Right lobe of liver (tissue), 6 donors: ENCODE results near the gene SERPINB7. TPM values are rescaled to one million over a fixed set of nuclear protein-coding genes. Genes with fewer than 3 reads are reported as not detected.

ENCODE experiments used
- ATAC-seq, 4 donors: fragments of 200-7000 bp; cut with Tn5 transposase; one replicate each; pipeline ENCODE4 v1.9.1; 2020; ENCODE audit warnings: mild to moderate bottlenecking in 4 of 4, moderate library complexity in 4 of 4
- DNase-seq, 3 donors: peaks; one replicate each; pipeline ENCODE4 v3.0.0-alpha.2; 2020
- H3K27ac ChIP-seq, 3 donors: fragments of 200-600 bp; one replicate each; pipeline ENCODE4 v1.8.0; 2022
- H3K27me3 ChIP-seq, 2 donors: fragments of 200-600 bp; one replicate each; pipeline ENCODE4 v1.8.0; 2022
- H3K36me3 ChIP-seq, 4 donors: fragments of 200-600 bp; sonication (generic) in 1 of 4; one replicate each; pipeline versions ENCODE4 v1.5.1 to v1.8.0; 2017 to 2022; ENCODE audit warnings: control low read depth in 1 of 4
- H3K4me1 ChIP-seq, 4 donors: fragments of 200-600 bp; sonication (generic) in 1 of 4; one replicate each; pipeline versions ENCODE4 v1.5.1 to v1.8.0; 2017 to 2022; ENCODE audit warnings: control low read depth in 1 of 4
- H3K4me3 ChIP-seq, 3 donors: fragments of 200-600 bp; one replicate each; pipeline ENCODE4 v1.8.0; 2022
- H3K9me3 ChIP-seq, 4 donors: fragments of 200-600 bp; sonication (generic) in 1 of 4; one replicate each; pipeline versions ENCODE4 v1.5.1 to v1.8.0; 2017 to 2022; ENCODE audit warnings: control low read depth in 1 of 4
- POLR2A ChIP-seq: fragments of 450-650 bp; IDR thresholded peaks from one replicate; pipeline ENCODE4 v1.6.1; 2017; ENCODE audit warnings: antibody characterized with exemption, mild to moderate bottlenecking
- WGBS: methylation state at CpG from one replicate; pipeline ENCODE4 v1.1.6; 2018; ENCODE audit warnings: low coverage, low lambda C conversion rate; ENCODE audit not compliant: insufficient coverage; ENCODE audit errors: missing lambda C conversion rate; 5-methylcytosine and 5-hydroxymethylcytosine counted together
- intact Hi-C, 2 donors: fragments of 100-400 bp; cut with DNase I; formaldehyde crosslinking; loops; one replicate each; pipeline versions ENCODE4 v1.11.2 to v1.14.1; 2022
- long read RNA-seq: library from polyadenylated mRNA; unstranded; transcript quantifications from one replicate; pipeline ENCODE4 v2.0.0, GENCODE V29; 2019
- total RNA-seq, 6 experiments: library from RNA; depleted of rRNA in 2 of 6; stranded (reverse); fragments of >200 nt in 2 of 6; fragmentation: NEBNext Ultra II Directional in 3 of 6; extraction: Animal tissue kit (Norgen Biotek cat#: 25700) in 3 of 6; gene quantifications; one replicate each; pipeline versions ENCODE4 v1.1.0 to v1.2.4, GENCODE V29; 2016 to 2023
- TF ChIP-seq, protein P1 (sequence below), 4 donors: fragments of 200-600 bp in 3 of 4; fragments of 450-650 bp in 1 of 4; IDR thresholded peaks; one replicate each; pipeline versions ENCODE4 v1.5.1 to v1.8.0; 2016 to 2022; ENCODE audit warnings: antibody characterized with exemption in 4 of 4, mild to moderate bottlenecking in 2 of 4
- donor health status: DM: no; HTN: yes; CAD: no.
- donor health status: DM: no; HTN: no; CAD: no.
- donor health status: DM: no; HTN: no; CAD: no.
- donor health status: DM: no; HTN: yes; CAD: no.
- donor health status: DM: no; HTN: yes; CAD: no.

The SERPINB7 gene, protein sequence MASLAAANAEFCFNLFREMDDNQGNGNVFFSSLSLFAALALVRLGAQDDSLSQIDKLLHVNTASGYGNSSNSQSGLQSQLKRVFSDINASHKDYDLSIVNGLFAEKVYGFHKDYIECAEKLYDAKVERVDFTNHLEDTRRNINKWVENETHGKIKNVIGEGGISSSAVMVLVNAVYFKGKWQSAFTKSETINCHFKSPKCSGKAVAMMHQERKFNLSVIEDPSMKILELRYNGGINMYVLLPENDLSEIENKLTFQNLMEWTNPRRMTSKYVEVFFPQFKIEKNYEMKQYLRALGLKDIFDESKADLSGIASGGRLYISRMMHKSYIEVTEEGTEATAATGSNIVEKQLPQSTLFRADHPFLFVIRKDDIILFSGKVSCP
- not detected for total RNA-seq
- long read RNA-seq = 0 reads

DNA sequence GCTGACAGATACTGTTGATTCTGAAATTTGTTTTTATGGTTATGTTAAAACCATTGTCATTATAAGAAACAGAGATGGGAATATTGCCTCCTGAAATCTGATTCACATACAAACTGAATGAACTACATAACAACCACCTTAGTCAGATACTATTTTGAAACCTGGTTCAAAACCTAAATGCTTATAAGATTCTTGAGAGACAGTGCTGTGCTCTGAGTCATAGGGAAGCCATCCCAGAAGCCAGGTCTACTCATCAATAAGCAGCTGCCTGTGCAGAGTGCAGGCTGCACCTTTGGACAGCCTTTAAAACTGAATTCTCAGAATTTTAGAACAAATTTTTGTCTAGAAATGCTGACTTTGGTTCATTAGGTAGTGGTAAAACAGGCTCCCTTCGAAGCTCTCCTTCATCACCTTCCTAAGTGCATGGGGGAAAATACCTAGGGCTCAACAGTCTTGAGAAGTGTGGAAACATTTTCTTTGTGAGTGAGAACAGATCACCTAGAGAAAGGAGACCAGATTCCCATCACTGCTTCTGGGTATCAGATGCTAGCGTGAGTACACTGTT lies at the start of gene SERPINB7:
Gene SERPINB7, plus strand, starts transcription at position 253 of the 565 bp plus-strand sequence. CDS start 6,955 bp downstream, outside the sequence.
- DNase-seq = no peak
- TF ChIP-seq, protein P1, sequence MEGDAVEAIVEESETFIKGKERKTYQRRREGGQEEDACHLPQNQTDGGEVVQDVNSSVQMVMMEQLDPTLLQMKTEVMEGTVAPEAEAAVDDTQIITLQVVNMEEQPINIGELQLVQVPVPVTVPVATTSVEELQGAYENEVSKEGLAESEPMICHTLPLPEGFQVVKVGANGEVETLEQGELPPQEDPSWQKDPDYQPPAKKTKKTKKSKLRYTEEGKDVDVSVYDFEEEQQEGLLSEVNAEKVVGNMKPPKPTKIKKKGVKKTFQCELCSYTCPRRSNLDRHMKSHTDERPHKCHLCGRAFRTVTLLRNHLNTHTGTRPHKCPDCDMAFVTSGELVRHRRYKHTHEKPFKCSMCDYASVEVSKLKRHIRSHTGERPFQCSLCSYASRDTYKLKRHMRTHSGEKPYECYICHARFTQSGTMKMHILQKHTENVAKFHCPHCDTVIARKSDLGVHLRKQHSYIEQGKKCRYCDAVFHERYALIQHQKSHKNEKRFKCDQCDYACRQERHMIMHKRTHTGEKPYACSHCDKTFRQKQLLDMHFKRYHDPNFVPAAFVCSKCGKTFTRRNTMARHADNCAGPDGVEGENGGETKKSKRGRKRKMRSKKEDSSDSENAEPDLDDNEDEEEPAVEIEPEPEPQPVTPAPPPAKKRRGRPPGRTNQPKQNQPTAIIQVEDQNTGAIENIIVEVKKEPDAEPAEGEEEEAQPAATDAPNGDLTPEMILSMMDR (IDR thresholded peaks at IDR 0.05) = no peak
- TF ChIP-seq POLR2A = no peak
- Histone ChIP-seq H3K4me1 (no peaks in the 10 kb centered on the region), H3K4me3 (no peak within 1 kb of the TSS), H3K9me3 (no peaks in the 10 kb centered on the region), H3K27me3 (no peaks in the 10 kb centered on the region), H3K27ac (no peak within 1 kb of the TSS), H3K36me3 (no peaks in the 10 kb centered on the region)
- intact Hi-C loops = no loop called here
- 39% methylated on average over 2 of the region's 2 CpGs for WGBS
- ATAC-seq = no peak

DNA sequence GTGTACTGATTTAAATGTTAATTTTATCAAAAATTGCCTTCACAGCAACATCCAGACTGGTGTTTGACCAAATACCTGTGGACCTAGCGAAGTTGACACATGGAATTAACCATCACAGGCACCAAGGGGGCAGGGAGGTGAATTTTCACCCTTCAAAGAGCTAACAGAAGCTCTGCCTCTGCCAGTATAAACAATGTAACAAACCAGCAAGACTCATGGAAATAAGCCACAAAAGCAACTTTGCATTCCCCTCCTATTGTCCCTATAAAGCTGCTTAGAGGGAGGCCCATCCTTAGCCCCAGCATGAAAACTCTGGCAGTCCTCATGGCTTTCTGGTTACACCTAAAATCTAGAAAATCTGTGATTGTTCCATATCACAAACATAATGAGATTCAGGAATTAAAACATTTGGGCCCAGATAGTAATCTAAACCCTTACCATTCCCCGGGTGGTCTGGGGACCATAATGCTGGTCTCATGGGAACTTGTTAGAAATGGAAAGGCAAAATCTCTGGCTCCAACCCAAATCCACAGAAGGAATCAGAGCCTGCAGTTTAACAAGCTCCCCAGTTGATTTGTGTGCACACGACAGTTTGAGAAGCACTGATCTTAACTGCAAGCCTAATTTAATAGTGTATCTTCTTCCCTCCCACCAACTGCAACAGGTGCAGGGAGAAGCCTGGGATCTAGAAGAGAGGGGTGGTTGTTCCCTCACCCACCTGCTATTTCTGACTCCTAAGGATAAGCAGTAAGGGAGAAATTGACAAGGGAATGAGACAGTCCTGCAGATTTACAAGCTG lies 49.3 kb upstream of the SERPINB7 start:
- WGBS = 44% methylated on average over 3 of the region's 3 CpGs

DNA sequence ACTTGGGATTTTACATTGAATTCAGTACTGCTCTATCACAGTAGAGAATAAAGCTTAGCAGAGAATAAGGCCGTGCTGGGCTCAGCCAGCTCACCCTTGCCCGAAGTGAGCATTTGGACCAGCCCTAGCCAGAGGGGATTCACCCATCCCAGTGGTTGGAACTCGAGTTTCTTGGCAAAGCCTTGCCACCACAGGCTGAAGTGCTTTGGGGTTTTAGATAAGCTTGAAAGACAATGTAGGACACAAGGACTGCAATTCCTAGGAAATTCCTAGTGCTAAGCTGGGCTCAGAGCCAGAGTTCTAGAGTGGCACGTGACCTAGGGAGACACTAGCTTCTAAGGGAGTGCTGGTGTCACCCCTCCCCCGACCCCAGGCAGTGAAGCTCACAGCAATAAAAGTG lies 44.4 kb upstream of the SERPINB7 start:
- Histone ChIP-seq H3K9me3 (no peaks in the 10 kb centered on the region), H3K4me3 (no peak overlapping the region), H3K4me1 (no peaks in the 10 kb centered on the region), H3K36me3 (no peaks in the 10 kb centered on the region), H3K27me3 (no peaks in the 10 kb centered on the region), H3K27ac (no peak overlapping the region)
- 59% methylated on average over 3 of the region's 5 CpGs for WGBS
- peak in 1 of 4 donors; percentile 65 for ATAC-seq
- DNase-seq = no peak
- TF ChIP-seq, protein P1 (IDR thresholded peaks at IDR 0.05) = no peak
- no peak for TF ChIP-seq POLR2A
- intact Hi-C loops = no loop called here

More for the DNA sequence above, 49.3 kb upstream of the SERPINB7 start:
- H3K27me3 ChIP-seq = no peaks in the 10 kb centered on the region
- ATAC-seq = peak in 3 of 4 donors; percentile 35 to 67 (median 38)
- TF ChIP-seq POLR2A = no peak
- TF ChIP-seq, protein P1 (IDR thresholded peaks at IDR 0.05) = no peak
- no peak overlapping the region for H3K4me3 ChIP-seq
- H3K4me1 ChIP-seq = no peaks in the 10 kb centered on the region
- no peak for DNase-seq
- H3K9me3 ChIP-seq = no peaks in the 10 kb centered on the region
- intact Hi-C loops = no loop called here
- no peaks in the 10 kb centered on the region for H3K36me3 ChIP-seq
- H3K27ac ChIP-seq = no peak overlapping the region

DNA sequence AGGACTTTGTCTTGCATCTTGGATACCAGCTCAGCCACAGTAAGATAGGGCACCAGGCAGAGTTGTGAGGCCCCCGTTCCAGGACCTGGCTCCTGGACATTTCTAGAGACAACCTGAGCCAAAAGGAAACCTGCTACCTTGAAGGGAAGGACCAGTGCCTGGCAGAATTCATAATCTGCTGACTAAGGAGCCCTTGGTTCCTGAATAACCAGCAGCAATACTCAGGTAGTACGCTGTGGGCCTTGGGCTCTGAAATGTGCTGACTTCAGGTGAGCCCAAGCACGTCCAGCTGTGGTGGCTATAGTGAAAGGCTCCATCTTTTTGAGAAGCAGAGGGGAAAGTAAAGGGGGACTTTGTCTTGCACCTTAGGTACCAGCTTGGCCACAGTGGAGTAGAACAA lies 44.0 kb upstream of the SERPINB7 start:
- 100% methylated on average over 1 of the region's 3 CpGs for WGBS
- Histone ChIP-seq H3K4me1 (no peaks in the 10 kb centered on the region), H3K27ac (no peak overlapping the region), H3K4me3 (no peak overlapping the region), H3K9me3 (no peaks in the 10 kb centered on the region), H3K27me3 (no peaks in the 10 kb centered on the region), H3K36me3 (no peaks in the 10 kb centered on the region)
- ATAC-seq (no peak), DNase-seq (no peak)
- intact Hi-C loops = no loop called here
- TF ChIP-seq POLR2A = no peak
- TF ChIP-seq, protein P1 (IDR thresholded peaks at IDR 0.05) = no peak
